ENCODE measurements around the gene CLDN22. TPM values are rescaled to one million over a fixed set of nuclear protein-coding genes. Genes with fewer than 3 reads are reported as not detected.

The CLDN22 gene
- not detected for total RNA-seq
- 0.09 TPM for polyA plus RNA-seq
- long read RNA-seq, donor 1 = 0 reads
- long read RNA-seq, donor 2 = 0 reads
- long read RNA-seq, donor 3, transcript CLDN22-201 (1 exons, 2,581 nt) = major isoform, 5 of 5 reads
- long read RNA-seq, donor 3, partial matches to known transcripts = 0 of 5 reads
- long read RNA-seq, donor 3, other reads (novel, unspliced or antisense) = 0 of 5 reads
- long read RNA-seq, donor 4, transcript CLDN22-201 (1 exons, 2,581 nt) = major isoform, 6 of 6 reads
- long read RNA-seq, donor 4, partial matches to known transcripts = 0 of 6 reads
- long read RNA-seq, donor 4, other reads (novel, unspliced or antisense) = 0 of 6 reads
- long read RNA-seq, donor 5, transcript CLDN22-201 (1 exons, 2,581 nt) = major isoform, 19 of 19 reads
- long read RNA-seq, donor 5, partial matches to known transcripts = 0 of 19 reads
- long read RNA-seq, donor 5, other reads (novel, unspliced or antisense) = 0 of 19 reads
- long read RNA-seq, donor 6 = 0 reads
- long read RNA-seq, donor 7, transcript CLDN22-201 (1 exons, 2,581 nt) = major isoform, 6 of 6 reads
- long read RNA-seq, donor 7, partial matches to known transcripts = 0 of 6 reads
- long read RNA-seq, donor 7, other reads (novel, unspliced or antisense) = 0 of 6 reads
- long read RNA-seq, donor 8, partial matches to known transcripts = 0 of 4 reads
- long read RNA-seq, donor 8, other reads (novel, unspliced or antisense) = 0 of 4 reads
- long read RNA-seq, donor 9, partial matches to known transcripts = 0 of 2 reads
- long read RNA-seq, donor 9, other reads (novel, unspliced or antisense) = 0 of 2 reads
- long read RNA-seq, donor 10, partial matches to known transcripts = 0 of 3 reads
- long read RNA-seq, donor 10, other reads (novel, unspliced or antisense) = 0 of 3 reads

GRCh38 chr4:183320211-183321059, at the start of gene CLDN22:
Gene CLDN22 (minus strand): TSS chr4:183320276. CDS start chr4:183320218, 58 bp downstream.
- no peak for DNase-seq (ENCODE audit: low read depth in 6 of 9, low spot score in 9 of 9)
- WGBS = 93% methylated on average over 6 of the region's 6 CpGs
- H3K36me3 ChIP-seq (ENCODE audit: control insufficient read depth in 2 of 2, insufficient read depth in 2 of 2, low read length in 1 of 2) = no peaks in the 10 kb centered on the region

GRCh38 chr4:183369073-183369472, 49.0 kb upstream of the CLDN22 start:
- H3K4me1 ChIP-seq (ENCODE audit: control insufficient read depth in 2 of 2, insufficient read depth in 2 of 2, low read length in 2 of 2) = no peaks in the 10 kb centered on the region
- WGBS = 88% methylated on average over 8 of the region's 8 CpGs

More at GRCh38 chr4:183320211-183321059, at the start of gene CLDN22:
- H3K9me3 ChIP-seq (ENCODE audit: control insufficient read depth in 2 of 2, insufficient read depth in 1 of 2, low read length in 1 of 2) = no peaks in the 10 kb centered on the region
- H3K27me3 ChIP-seq (ENCODE audit: control insufficient read depth in 2 of 2, insufficient read depth in 1 of 2, low read length in 1 of 2) = no peaks in the 10 kb centered on the region
- no peaks in the 10 kb centered on the region for H3K4me1 ChIP-seq (ENCODE audit: control insufficient read depth in 2 of 2, insufficient read depth in 2 of 2, low read length in 2 of 2)
- H3K27ac ChIP-seq (ENCODE audit: low read depth in 1 of 2, low read length in 1 of 2) = no peak within 1 kb of the TSS
- no peak within 1 kb of the TSS for H3K4me3 ChIP-seq (ENCODE audit: low read length in 2 of 2)

GRCh38 chr4:183366206-183366835, 46.2 kb upstream of the CLDN22 start:
- Histone ChIP-seq H3K4me1 (ENCODE audit: control insufficient read depth in 2 of 2, insufficient read depth in 2 of 2, low read length in 2 of 2) (no peaks in the 10 kb centered on the region), H3K4me3 (ENCODE audit: low read length in 2 of 2) (no peak overlapping the region), H3K27me3 (ENCODE audit: control insufficient read depth in 2 of 2, insufficient read depth in 1 of 2, low read length in 1 of 2) (no peaks in the 10 kb centered on the region), H3K36me3 (ENCODE audit: control insufficient read depth in 2 of 2, insufficient read depth in 2 of 2, low read length in 1 of 2) (no peaks in the 10 kb centered on the region), H3K27ac (ENCODE audit: low read depth in 1 of 2, low read length in 1 of 2) (no peak overlapping the region), H3K9me3 (ENCODE audit: control insufficient read depth in 2 of 2, insufficient read depth in 1 of 2, low read length in 1 of 2) (no peaks in the 10 kb centered on the region)
- WGBS = 93% methylated on average over 16 of the region's 16 CpGs
- no peak for DNase-seq (ENCODE audit: low read depth in 6 of 9, low spot score in 9 of 9)

More at GRCh38 chr4:183369073-183369472, 49.0 kb upstream of the CLDN22 start:
- Histone ChIP-seq H3K4me3 (ENCODE audit: low read length in 2 of 2) (no peak overlapping the region), H3K27ac (ENCODE audit: low read depth in 1 of 2, low read length in 1 of 2) (no peak overlapping the region), H3K27me3 (ENCODE audit: control insufficient read depth in 2 of 2, insufficient read depth in 1 of 2, low read length in 1 of 2) (no peaks in the 10 kb centered on the region), H3K9me3 (ENCODE audit: control insufficient read depth in 2 of 2, insufficient read depth in 1 of 2, low read length in 1 of 2) (no peaks in the 10 kb centered on the region), H3K36me3 (ENCODE audit: control insufficient read depth in 2 of 2, insufficient read depth in 2 of 2, low read length in 1 of 2) (no peaks in the 10 kb centered on the region)
- no peak for DNase-seq (ENCODE audit: low read depth in 6 of 9, low spot score in 9 of 9)

- Histone ChIP-seq H3K9me3 (ENCODE audit: control insufficient read depth in 2 of 2, insufficient read depth in 1 of 2, low read length in 1 of 2) (no peaks in the 10 kb centered on the region), H3K27ac (ENCODE audit: low read depth in 1 of 2, low read length in 1 of 2) (no peak overlapping the region), H3K4me3 (ENCODE audit: low read length in 2 of 2) (no peak overlapping the region), H3K36me3 (ENCODE audit: control insufficient read depth in 2 of 2, insufficient read depth in 2 of 2, low read length in 1 of 2) (no peaks in the 10 kb centered on the region), H3K27me3 (ENCODE audit: control insufficient read depth in 2 of 2, insufficient read depth in 1 of 2, low read length in 1 of 2) (no peaks in the 10 kb centered on the region), H3K4me1 (ENCODE audit: control insufficient read depth in 2 of 2, insufficient read depth in 2 of 2, low read length in 2 of 2) (no peaks in the 10 kb centered on the region)
- DNase-seq (ENCODE audit: low read depth in 6 of 9, low spot score in 9 of 9) = no peak
- 86% methylated on average over 10 of the region's 10 CpGs for WGBS
These were observed 43.9 kb upstream of the CLDN22 start for GRCh38 chr4:183364025-183364424.

GRCh38 chr4:183362916-183363542, 43.0 kb upstream of the CLDN22 start:
- no peaks in the 10 kb centered on the region for H3K4me1 ChIP-seq (ENCODE audit: control insufficient read depth in 2 of 2, insufficient read depth in 2 of 2, low read length in 2 of 2)
- H3K36me3 ChIP-seq (ENCODE audit: control insufficient read depth in 2 of 2, insufficient read depth in 2 of 2, low read length in 1 of 2) = no peaks in the 10 kb centered on the region
- 85% methylated on average over 15 of the region's 15 CpGs for WGBS
- H3K27ac ChIP-seq (ENCODE audit: low read depth in 1 of 2, low read length in 1 of 2) = no peak overlapping the region
- H3K4me3 ChIP-seq (ENCODE audit: low read length in 2 of 2) = no peak overlapping the region
- no peaks in the 10 kb centered on the region for H3K27me3 ChIP-seq (ENCODE audit: control insufficient read depth in 2 of 2, insufficient read depth in 1 of 2, low read length in 1 of 2)
- no peak for DNase-seq (ENCODE audit: low read depth in 6 of 9, low spot score in 9 of 9)
- no peaks in the 10 kb centered on the region for H3K9me3 ChIP-seq (ENCODE audit: control insufficient read depth in 2 of 2, insufficient read depth in 1 of 2, low read length in 1 of 2)

- no peaks in the 10 kb centered on the region for H3K9me3 ChIP-seq (ENCODE audit: control insufficient read depth in 2 of 2, insufficient read depth in 1 of 2, low read length in 1 of 2)
- H3K4me1 ChIP-seq (ENCODE audit: control insufficient read depth in 2 of 2, insufficient read depth in 2 of 2, low read length in 2 of 2) = no peaks in the 10 kb centered on the region
- no peak overlapping the region for H3K27ac ChIP-seq (ENCODE audit: low read depth in 1 of 2, low read length in 1 of 2)
- no peaks in the 10 kb centered on the region for H3K27me3 ChIP-seq (ENCODE audit: control insufficient read depth in 2 of 2, insufficient read depth in 1 of 2, low read length in 1 of 2)
- H3K4me3 ChIP-seq (ENCODE audit: low read length in 2 of 2) = no peak overlapping the region
- DNase-seq (ENCODE audit: low read depth in 6 of 9, low spot score in 9 of 9) = no peak
- H3K36me3 ChIP-seq (ENCODE audit: control insufficient read depth in 2 of 2, insufficient read depth in 2 of 2, low read length in 1 of 2) = no peaks in the 10 kb centered on the region
- 98% methylated on average over 4 of the region's 4 CpGs for WGBS
These were observed 42.0 kb upstream of the CLDN22 start for GRCh38 chr4:183362036-183362435.

GRCh38 chr4:183360161-183360919, 40.3 kb upstream of the CLDN22 start:
- 81% methylated on average over 11 of the region's 11 CpGs for WGBS
- no peak for DNase-seq (ENCODE audit: low read depth in 6 of 9, low spot score in 9 of 9)
- H3K9me3 ChIP-seq (ENCODE audit: control insufficient read depth in 2 of 2, insufficient read depth in 1 of 2, low read length in 1 of 2) = no peaks in the 10 kb centered on the region

More at GRCh38 chr4:183360161-183360919, 40.3 kb upstream of the CLDN22 start:
- Histone ChIP-seq H3K4me1 (ENCODE audit: control insufficient read depth in 2 of 2, insufficient read depth in 2 of 2, low read length in 2 of 2) (no peaks in the 10 kb centered on the region), H3K27me3 (ENCODE audit: control insufficient read depth in 2 of 2, insufficient read depth in 1 of 2, low read length in 1 of 2) (no peaks in the 10 kb centered on the region), H3K27ac (ENCODE audit: low read depth in 1 of 2, low read length in 1 of 2) (no peak overlapping the region), H3K36me3 (ENCODE audit: control insufficient read depth in 2 of 2, insufficient read depth in 2 of 2, low read length in 1 of 2) (no peaks in the 10 kb centered on the region), H3K4me3 (ENCODE audit: low read length in 2 of 2) (no peak overlapping the region)

Data from thymus (tissue), 14 donors.